ENCODE data around the gene PCDH9. TPM values are rescaled to one million over a fixed set of nuclear protein-coding genes. Genes with fewer than 3 reads are reported as not detected.

The PCDH9 gene
- polyA plus RNA-seq, 3 donors = 0.03 TPM; not detected in 1

DNA sequence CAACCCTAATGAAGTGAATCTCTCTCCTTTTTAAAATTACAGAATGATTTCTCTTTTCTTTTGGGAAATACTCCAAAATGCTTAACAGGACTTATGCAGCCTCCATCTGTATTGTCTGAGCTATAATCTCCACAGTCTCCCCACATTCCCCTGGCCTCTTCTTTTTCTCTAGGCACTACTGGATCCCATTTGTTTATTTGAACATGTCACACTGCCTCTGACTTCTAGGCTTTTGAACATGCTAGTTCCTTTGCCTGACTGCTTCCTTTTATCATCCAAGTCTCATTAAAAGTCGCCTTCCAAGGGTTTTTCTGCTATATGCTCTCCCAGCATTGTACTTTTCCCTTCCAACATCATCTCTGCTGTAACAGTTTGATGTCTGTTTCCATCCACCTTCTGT is 548.7 kb downstream of the PCDH9 start:
- intact Hi-C loops (cut with micrococcal nuclease) = no loop called here
- Histone ChIP-seq H3K4me2 (replicated peaks; ENCODE audit: extremely low read depth, low read length, poor library complexity, severe bottlenecking) (no peak overlapping the region), H3K9me3 (replicated peaks in 1 of 2; ENCODE audit: control insufficient read depth in 1 of 2, insufficient read depth in 1 of 2, low read length in 2 of 2) (peaks cover 12% of the 10 kb centered on the region in 2 donors), H3K36me3 (replicated peaks in 1 of 2; ENCODE audit: control insufficient read depth in 1 of 2, insufficient read depth in 2 of 2, low read length in 2 of 2) (no peaks in the 10 kb centered on the region), H2AFZ (ENCODE audit: insufficient read depth, low read depth, low read length, poor library complexity, severe bottlenecking) (no peak overlapping the region), H3K27me3 (ENCODE audit: control insufficient read depth in 2 of 2, insufficient read depth in 2 of 2, low read length in 2 of 2) (no peaks in the 10 kb centered on the region), H3K4me1 (ENCODE audit: control insufficient read depth in 1 of 2, insufficient read depth in 2 of 2, low read length in 2 of 2) (no peaks in the 10 kb centered on the region), H3K79me2 (ENCODE audit: insufficient read depth, low read length) (no peaks in the 10 kb centered on the region), H4K20me1 (ENCODE audit: insufficient read depth, low read length) (no peaks in the 10 kb centered on the region), H3K4me3 (replicated peaks in 1 of 3; ENCODE audit: low read depth in 2 of 3, low read length in 3 of 3) (no peak overlapping the region), H3K27ac (ENCODE audit: low read depth in 1 of 2, low read length in 2 of 2) (no peak overlapping the region), H3K9ac (ENCODE audit: insufficient read depth, low read length, poor library complexity, severe bottlenecking) (no peak overlapping the region)
- DNase-seq = no peak
- no peak overlapping the region for H3K27ac Mint-ChIP-seq
- H3K4me1 Mint-ChIP-seq = no peaks in the 10 kb centered on the region
- peaks cover 0 to 17% (median 7%) of the 10 kb centered on the region in 7 donors for H3K9me3 Mint-ChIP-seq
- no peak for TF ChIP-seq CTCF (IDR thresholded peaks at IDR 0.05)
- no peak overlapping the region for H3K4me3 Mint-ChIP-seq
- H3K36me3 Mint-ChIP-seq = no peaks in the 10 kb centered on the region
- WGBS (ENCODE audit: insufficient coverage) = 100% methylated on average over 1 of the region's 1 CpG
- H3K27me3 Mint-ChIP-seq (ENCODE audit: low read depth in 3 of 3) = peaks cover 0 to 1% (median 0%) of the 10 kb centered on the region in 3 donors

DNA sequence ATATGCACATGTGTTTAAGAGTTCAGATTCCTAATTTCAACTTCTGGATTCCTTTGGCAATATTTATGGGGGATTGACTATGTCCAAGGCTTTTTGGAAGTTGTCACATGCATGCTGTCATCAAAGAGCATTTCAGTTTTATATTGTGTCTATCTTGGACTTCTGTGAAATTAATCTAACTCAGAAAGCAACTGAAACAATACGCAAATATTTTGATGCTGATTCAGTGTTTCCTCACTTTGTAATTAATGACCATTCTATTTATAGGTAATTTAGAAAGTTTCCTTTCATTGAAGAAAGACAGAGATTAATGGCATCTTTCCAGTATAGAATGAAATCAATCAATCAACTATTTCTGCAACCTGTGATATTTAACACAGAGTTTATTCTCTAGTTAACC is 550.1 kb downstream of the PCDH9 start:
- Mint-ChIP-seq H3K27me3 (ENCODE audit: low read depth in 3 of 3) (peaks cover 0 to 1% (median 0%) of the 10 kb centered on the region in 3 donors), H3K27ac (no peak overlapping the region), H3K9me3 (peaks cover 0 to 6% (median 4%) of the 10 kb centered on the region in 7 donors), H3K36me3 (no peaks in the 10 kb centered on the region), H3K4me1 (no peaks in the 10 kb centered on the region), H3K4me3 (no peak overlapping the region)
- Histone ChIP-seq H3K79me2 (ENCODE audit: insufficient read depth, low read length) (no peaks in the 10 kb centered on the region), H2AFZ (ENCODE audit: insufficient read depth, low read depth, low read length, poor library complexity, severe bottlenecking) (no peak overlapping the region), H3K4me1 (ENCODE audit: control insufficient read depth in 1 of 2, insufficient read depth in 2 of 2, low read length in 2 of 2) (no peaks in the 10 kb centered on the region), H3K9ac (ENCODE audit: insufficient read depth, low read length, poor library complexity, severe bottlenecking) (no peak overlapping the region), H3K9me3 (replicated peaks in 1 of 2; ENCODE audit: control insufficient read depth in 1 of 2, insufficient read depth in 1 of 2, low read length in 2 of 2) (peaks cover 2 to 3% of the 10 kb centered on the region in 2 donors), H3K4me3 (replicated peaks in 1 of 3; ENCODE audit: low read depth in 2 of 3, low read length in 3 of 3) (no peak overlapping the region), H3K4me2 (replicated peaks; ENCODE audit: extremely low read depth, low read length, poor library complexity, severe bottlenecking) (no peak overlapping the region), H3K36me3 (replicated peaks in 1 of 2; ENCODE audit: control insufficient read depth in 1 of 2, insufficient read depth in 2 of 2, low read length in 2 of 2) (no peaks in the 10 kb centered on the region), H3K27me3 (ENCODE audit: control insufficient read depth in 2 of 2, insufficient read depth in 2 of 2, low read length in 2 of 2) (no peaks in the 10 kb centered on the region), H3K27ac (ENCODE audit: low read depth in 1 of 2, low read length in 2 of 2) (no peak overlapping the region), H4K20me1 (ENCODE audit: insufficient read depth, low read length) (no peaks in the 10 kb centered on the region)
- intact Hi-C loops (cut with micrococcal nuclease) = no loop called here
- no peak for DNase-seq
- WGBS (ENCODE audit: insufficient coverage) = no CpG with 5 or more reads among the region's 1 CpG
- TF ChIP-seq CTCF (IDR thresholded peaks at IDR 0.05) = no peak
